ENCODE results near the gene C2orf76. TPM values are rescaled to one million over a fixed set of nuclear protein-coding genes. Genes with fewer than 3 reads are reported as not detected.
A peak's percentile ranks its signal among the peaks of the same experiment; 100 is the strongest.

C2orf76 gene
- total RNA-seq, 1 donor from 2014 or later: 11.7 TPM

DNA sequence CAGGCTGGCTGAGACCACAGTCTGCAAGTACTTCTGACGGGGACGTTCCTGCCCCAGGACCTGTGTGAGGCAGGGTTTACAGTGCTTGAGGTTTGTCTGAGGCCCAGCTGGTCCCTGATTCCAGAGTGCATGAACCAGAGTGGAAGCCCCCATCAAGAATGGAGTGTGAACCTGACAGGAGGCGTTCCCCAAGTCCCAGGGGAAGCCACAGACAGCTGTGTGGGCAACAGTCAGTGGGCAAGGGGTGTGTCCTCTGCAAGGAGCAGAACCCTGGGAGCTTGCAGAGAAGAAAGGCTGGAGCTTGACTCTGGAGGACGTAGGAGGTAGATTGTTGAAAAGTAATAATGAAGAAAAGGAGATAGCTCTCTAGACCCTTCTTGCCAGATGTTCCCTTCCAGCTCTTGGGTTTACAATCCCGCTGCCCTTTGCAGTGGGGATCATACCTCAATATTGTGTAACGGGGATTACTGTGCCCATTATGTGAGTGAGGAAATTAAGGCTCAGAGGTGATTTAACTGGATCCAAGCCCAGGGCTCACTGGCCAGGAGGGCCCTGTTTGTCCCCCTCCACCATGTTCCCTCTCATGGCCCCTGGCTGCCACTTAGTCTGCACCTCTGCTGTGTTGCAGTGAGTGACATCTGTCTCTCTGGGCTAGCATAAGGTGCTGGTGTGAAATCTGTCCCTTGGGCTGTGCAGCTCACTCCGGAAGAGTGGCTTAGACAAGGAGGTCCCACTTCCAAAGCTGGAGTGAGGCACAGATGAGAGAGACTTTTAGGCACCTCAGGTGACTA lies 6.3 kb upstream of the C2orf76 start:
- Mint-ChIP-seq H3K27ac (no peak overlapping the region), H3K9me3 (peaks cover 6% of the 10 kb centered on the region), H3K4me1 (ENCODE audit: unreplicated experiment) (peaks cover 4% of the 10 kb centered on the region), H3K36me3 (peaks cover 57% of the 10 kb centered on the region), H3K27me3 (no peaks in the 10 kb centered on the region), H3K4me3 (no peak overlapping the region)
- no peak for TF ChIP-seq CTCF (conservative IDR thresholded peaks at IDR 0.05)
- no peak for DNase-seq (ENCODE audit: extremely low spot score, unreplicated experiment)

DNA sequence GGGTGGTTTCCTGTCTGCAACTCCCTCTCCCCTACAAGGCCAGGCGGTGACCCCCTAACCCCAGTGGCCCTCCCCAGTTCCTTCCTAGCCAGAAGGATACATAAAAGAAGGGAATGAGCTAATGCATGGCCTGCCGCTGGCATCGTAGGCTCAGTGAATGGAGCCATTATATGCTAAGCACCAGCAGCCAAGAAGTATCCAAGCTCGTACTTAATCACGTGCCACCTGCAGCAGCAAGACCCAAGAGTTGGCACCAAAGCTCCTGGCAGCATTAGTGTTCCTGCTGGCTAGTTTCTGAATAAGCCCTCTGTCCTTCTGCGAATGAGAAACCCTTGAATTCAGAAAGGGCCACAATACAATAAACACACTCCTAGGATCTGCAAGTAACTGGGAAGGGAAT lies 4.5 kb upstream of the C2orf76 start:
- DNase-seq (ENCODE audit: extremely low spot score, unreplicated experiment): no peak
- no peaks in the 10 kb centered on the region for H3K27me3 Mint-ChIP-seq
- H3K27ac Mint-ChIP-seq: no peak overlapping the region
- no peak overlapping the region for H3K4me3 Mint-ChIP-seq
- peaks cover 6% of the 10 kb centered on the region for H3K9me3 Mint-ChIP-seq
- peaks cover 57% of the 10 kb centered on the region for H3K36me3 Mint-ChIP-seq
- no peak for TF ChIP-seq CTCF (conservative IDR thresholded peaks at IDR 0.05)
- H3K4me1 Mint-ChIP-seq (ENCODE audit: unreplicated experiment): peaks cover 7% of the 10 kb centered on the region

- H3K27me3 Mint-ChIP-seq: no peaks in the 10 kb centered on the region
- no peak overlapping the region for H3K27ac Mint-ChIP-seq
- no peak for DNase-seq (ENCODE audit: extremely low spot score, unreplicated experiment)
- H3K36me3 Mint-ChIP-seq: peaks cover 53% of the 10 kb centered on the region
- H3K4me1 Mint-ChIP-seq (ENCODE audit: unreplicated experiment): peaks cover 19% of the 10 kb centered on the region
- TF ChIP-seq CTCF (conservative IDR thresholded peaks at IDR 0.05): no peak
- peak overlapping the region; percentile 67 for H3K4me3 Mint-ChIP-seq
- H3K9me3 Mint-ChIP-seq: peaks cover 6% of the 10 kb centered on the region
Measured at GRCh38 chr2:119369845-119370244, 3.2 kb upstream of the C2orf76 start.

GRCh38 chr2:119367472-119368099 lies 952 bp upstream of the C2orf76 start:
- H3K4me1 Mint-ChIP-seq (ENCODE audit: unreplicated experiment): peaks cover 20% of the 10 kb centered on the region
- no peaks in the 10 kb centered on the region for H3K27me3 Mint-ChIP-seq
- peak overlapping the region; percentile 92 for H3K27ac Mint-ChIP-seq
- H3K4me3 Mint-ChIP-seq: peak overlapping the region; percentile 100
- peaks cover 31% of the 10 kb centered on the region for H3K36me3 Mint-ChIP-seq
- no peak for DNase-seq (ENCODE audit: extremely low spot score, unreplicated experiment)
- no peaks in the 10 kb centered on the region for H3K9me3 Mint-ChIP-seq
- TF ChIP-seq CTCF (conservative IDR thresholded peaks at IDR 0.05): no peak

DNA sequence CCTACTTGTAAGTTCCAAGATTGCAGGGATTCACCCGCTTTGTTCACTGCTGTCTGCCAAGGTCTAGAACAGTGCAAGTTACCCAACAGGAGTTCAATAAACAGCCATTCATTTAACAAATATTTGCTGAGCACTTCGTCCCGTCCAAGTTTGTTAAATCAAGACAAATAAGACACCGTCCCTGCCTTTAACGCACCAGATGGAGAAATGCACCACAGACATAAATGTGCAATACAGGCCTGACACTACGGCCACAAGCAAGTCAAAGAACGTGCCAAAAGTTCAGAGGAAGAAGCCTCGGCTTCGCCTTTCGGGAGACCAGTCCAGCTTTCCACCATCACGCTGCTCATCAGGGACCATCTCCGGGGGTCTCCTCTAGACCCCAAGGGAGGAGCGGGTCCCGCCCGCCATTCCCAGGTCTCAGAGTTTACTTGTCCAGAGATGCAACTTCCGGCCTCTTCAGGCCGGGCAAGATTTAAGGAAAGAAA lies 429 bp downstream of the C2orf76 start:
- DNase-seq (ENCODE audit: extremely low spot score, unreplicated experiment): no peak
- Mint-ChIP-seq H3K9me3 (no peaks in the 10 kb centered on the region), H3K4me1 (ENCODE audit: unreplicated experiment) (peaks cover 20% of the 10 kb centered on the region), H3K36me3 (peaks cover 19% of the 10 kb centered on the region), H3K4me3 (peak overlapping the region; percentile 100), H3K27ac (peak overlapping the region; percentile 92), H3K27me3 (no peaks in the 10 kb centered on the region)
- TF ChIP-seq CTCF (conservative IDR thresholded peaks at IDR 0.05): no peak
